ENCODE results near the gene TRAF5.

Gene TRAF5

DNA sequence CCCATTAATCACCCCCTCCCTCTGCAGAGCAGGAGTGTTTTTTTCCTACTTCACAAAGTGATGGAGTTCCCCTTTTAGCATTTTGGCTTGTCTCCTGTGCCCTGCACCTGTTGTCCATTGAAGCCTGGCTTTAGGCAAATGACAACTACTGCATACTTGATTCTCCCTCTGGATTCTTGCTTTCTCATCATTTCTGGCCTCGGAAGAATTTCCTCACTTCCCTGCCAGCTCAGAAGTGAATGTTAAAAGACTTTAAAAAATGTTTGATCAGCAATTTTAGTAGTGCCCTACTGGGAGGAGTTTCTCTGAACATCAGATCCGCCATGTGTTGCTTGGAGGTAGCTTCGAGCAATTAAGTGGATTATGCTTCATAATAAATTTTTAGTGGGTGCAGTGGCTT lies 39.4 kb upstream of the TRAF5 start:
- no peak for DNase-seq (ENCODE audit: low read depth)
- H3K4me3 ChIP-seq (ENCODE audit: low read length) = no peak overlapping the region
- TF ChIP-seq, protein P1, sequence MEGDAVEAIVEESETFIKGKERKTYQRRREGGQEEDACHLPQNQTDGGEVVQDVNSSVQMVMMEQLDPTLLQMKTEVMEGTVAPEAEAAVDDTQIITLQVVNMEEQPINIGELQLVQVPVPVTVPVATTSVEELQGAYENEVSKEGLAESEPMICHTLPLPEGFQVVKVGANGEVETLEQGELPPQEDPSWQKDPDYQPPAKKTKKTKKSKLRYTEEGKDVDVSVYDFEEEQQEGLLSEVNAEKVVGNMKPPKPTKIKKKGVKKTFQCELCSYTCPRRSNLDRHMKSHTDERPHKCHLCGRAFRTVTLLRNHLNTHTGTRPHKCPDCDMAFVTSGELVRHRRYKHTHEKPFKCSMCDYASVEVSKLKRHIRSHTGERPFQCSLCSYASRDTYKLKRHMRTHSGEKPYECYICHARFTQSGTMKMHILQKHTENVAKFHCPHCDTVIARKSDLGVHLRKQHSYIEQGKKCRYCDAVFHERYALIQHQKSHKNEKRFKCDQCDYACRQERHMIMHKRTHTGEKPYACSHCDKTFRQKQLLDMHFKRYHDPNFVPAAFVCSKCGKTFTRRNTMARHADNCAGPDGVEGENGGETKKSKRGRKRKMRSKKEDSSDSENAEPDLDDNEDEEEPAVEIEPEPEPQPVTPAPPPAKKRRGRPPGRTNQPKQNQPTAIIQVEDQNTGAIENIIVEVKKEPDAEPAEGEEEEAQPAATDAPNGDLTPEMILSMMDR (IDR thresholded peaks at IDR 0.05; ENCODE audit: insufficient read depth, low read depth, low read length, missing control alignments) = no peak

DNA sequence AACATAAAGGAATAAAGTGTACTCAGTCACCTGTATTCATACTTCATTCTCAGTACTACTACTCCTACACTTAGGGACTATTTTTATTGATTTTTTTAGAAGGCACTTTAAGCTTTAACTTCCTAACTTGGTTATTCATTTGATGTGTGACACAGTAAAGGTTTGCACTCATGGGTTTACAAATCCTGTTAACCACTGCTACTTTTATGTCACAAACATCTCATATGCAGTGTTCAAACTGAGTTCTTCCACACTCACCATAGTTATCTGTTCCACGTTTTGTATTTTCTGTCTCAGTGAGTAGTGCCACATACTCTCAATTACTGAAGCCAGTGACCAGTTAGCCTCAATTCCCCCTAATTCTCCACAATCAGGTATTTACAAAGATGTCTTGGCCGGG lies 34.2 kb upstream of the TRAF5 start:
- no peak overlapping the region for H3K4me3 ChIP-seq (ENCODE audit: low read length)
- no peak for DNase-seq (ENCODE audit: low read depth)
- TF ChIP-seq, protein P1 (IDR thresholded peaks at IDR 0.05; ENCODE audit: insufficient read depth, low read depth, low read length, missing control alignments) = no peak

DNA sequence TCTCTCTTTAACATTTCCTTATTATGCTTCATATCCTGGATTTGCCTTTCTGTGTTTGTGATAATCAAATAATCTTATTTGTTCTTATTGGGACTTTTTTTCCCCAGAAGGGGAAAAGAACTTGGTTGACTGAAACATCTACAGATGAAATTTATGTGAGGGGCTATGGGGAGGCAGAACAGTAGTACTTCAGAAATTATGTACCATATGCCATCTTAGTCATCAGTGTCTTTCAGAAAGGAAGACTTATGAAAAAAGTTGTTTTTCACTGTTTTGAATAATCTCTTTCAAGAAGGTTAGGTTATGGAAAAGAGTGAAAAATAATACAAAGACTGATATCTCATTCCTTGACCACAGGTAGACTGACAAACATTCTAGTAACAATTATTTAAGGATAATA lies 30.2 kb upstream of the TRAF5 start:
- no peak overlapping the region for H3K4me3 ChIP-seq (ENCODE audit: low read length)
- no peak for DNase-seq (ENCODE audit: low read depth)
- TF ChIP-seq, protein P1 (IDR thresholded peaks at IDR 0.05; ENCODE audit: insufficient read depth, low read depth, low read length, missing control alignments) = no peak

DNA sequence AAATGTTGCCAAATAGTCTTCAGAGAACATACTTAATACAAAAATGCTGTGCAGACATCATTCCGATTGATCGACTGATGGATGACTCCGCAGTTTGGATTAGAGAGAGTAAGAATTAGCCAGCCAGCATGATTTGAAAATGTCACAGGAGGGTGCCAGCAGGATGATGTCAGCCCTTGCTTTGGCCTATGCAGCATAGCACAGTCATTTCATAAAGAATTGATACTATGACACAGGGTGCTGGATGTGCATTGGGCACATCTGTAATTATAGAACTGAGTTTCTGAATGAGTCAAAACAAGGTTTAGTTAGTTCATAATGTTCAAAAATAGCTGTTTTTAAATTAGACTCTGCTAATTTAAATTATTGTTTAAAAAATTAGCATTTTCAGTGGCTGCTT lies 21.6 kb upstream of the TRAF5 start:
- H3K4me3 ChIP-seq (ENCODE audit: low read length) = no peak overlapping the region
- TF ChIP-seq, protein P1 (IDR thresholded peaks at IDR 0.05; ENCODE audit: insufficient read depth, low read depth, low read length, missing control alignments) = no peak
- peak; percentile 50 for DNase-seq (ENCODE audit: low read depth)

DNA sequence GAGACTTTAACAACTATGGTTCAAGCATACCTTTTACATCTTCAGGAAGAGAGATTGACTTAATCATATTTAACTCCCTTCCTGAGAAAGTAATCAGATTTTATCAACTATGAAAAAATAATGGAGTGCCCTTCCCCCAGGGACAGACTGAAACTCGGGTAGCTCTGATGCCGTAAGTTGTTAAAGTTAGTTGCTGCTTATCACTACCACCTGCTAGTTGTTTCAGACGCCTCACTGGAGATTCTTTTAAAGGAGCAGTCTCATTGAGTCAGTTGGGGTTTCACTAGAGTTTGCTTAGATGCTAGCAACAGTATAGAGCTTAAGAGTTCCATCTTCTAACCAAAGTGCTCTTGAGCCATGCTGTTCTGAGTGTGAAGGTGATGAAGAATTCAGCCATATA lies 17.0 kb upstream of the TRAF5 start:
- no peak for DNase-seq (ENCODE audit: low read depth)
- TF ChIP-seq, protein P1 (IDR thresholded peaks at IDR 0.05; ENCODE audit: insufficient read depth, low read depth, low read length, missing control alignments) = no peak
- H3K4me3 ChIP-seq (ENCODE audit: low read length) = no peak overlapping the region

DNA sequence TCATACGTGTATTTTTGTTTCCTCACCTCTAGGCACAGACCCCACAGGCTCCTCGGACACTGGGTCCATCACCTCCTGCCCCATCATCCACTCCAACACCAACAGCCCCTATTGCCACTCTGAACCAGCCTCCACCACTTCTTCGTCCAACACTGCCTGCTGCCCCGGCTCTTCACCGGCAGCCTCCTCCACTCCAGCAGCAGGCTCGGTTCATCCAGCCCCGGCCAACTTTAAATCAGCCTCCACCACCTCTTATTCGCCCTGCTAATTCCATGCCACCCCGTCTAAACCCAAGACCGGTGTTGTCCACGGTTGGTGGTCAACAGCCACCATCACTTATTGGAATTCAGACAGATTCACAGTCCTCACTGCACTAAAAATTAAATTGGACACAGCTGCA lies 13.2 kb upstream of the TRAF5 start:
- no peak for DNase-seq (ENCODE audit: low read depth)
- TF ChIP-seq, protein P1 (IDR thresholded peaks at IDR 0.05; ENCODE audit: insufficient read depth, low read depth, low read length, missing control alignments) = no peak
- no peak overlapping the region for H3K4me3 ChIP-seq (ENCODE audit: low read length)

DNA sequence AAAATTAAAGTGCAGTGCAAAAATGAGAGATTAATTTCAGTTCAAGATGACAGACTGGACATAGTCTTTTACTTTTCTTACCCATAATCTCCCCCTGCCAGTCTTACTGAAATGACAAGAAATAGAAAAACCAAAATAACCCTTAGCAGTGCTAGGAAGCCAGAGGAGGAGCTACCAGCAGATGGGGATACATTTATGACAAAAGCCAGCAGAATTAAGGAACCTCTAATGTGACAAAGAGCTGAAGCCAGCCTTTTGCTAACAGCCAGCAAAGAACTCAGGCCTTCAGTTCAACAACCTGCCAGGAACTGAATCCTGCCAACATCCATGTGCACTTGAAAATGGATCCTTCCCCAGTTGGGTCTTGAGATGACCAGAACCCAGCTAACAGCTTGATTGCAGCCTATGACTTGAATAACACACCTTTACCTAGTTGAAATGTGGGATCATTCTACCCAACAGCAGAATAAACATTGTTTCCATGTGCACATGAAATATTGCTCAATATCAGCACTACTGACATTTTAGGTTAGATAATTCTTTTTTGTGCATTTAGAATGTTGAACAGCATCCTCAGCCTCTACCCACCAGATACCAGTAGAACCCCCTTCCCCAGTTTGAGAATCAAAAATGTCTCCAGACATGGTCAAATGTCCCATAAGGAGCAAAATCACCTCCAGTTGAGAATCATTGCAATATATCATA lies 7.9 kb upstream of the TRAF5 start:
- no peak overlapping the region for H3K4me3 ChIP-seq (ENCODE audit: low read length)
- TF ChIP-seq, protein P1 (IDR thresholded peaks at IDR 0.05; ENCODE audit: insufficient read depth, low read depth, low read length, missing control alignments) = no peak
- DNase-seq (ENCODE audit: low read depth) = no peak

Measured in epithelial cell of esophagus (primary cell).